AG04450 (cell line): Measurements from ENCODE around the gene RGSL1. TPM values are rescaled to one million over a fixed set of nuclear protein-coding genes. Genes with fewer than 3 reads are reported as not detected.
"Not testable (repeated sequence)": the region's sequence is repeated elsewhere in the genome, so short reads cannot be mapped to it uniquely, and the experiment has no call there.

Source experiments
- CTCF ChIA-PET: fragments of 300-600, 350-600 bp; formaldehyde crosslinking; extraction: SDS; loops from one replicate; lab custom pipeline; 2022; ENCODE audit warnings: antibody characterized with exemption, inconsistent platforms; lab: Charles Lee
- POLR2A ChIA-PET: fragments of 350-600 bp; formaldehyde crosslinking; extraction: SDS; loops from one replicate; lab custom pipeline; 2021; ENCODE audit warnings: antibody characterized with exemption, inconsistent platforms; lab: Yijun Ruan, JAX
- DNase-seq: peaks from one replicate; pipeline ENCODE4 v3.0.0-alpha.2; 2011; ENCODE audit warnings: low read depth, low spot score
- H3K27ac ChIP-seq: one replicate; pipeline ENCODE4 v1.5.1; 2012; ENCODE audit warnings: low read depth, low read length, control low read depth
- H3K27me3 ChIP-seq: one replicate; pipeline ENCODE4 v1.6.0; 2012; ENCODE audit warnings: low read length; ENCODE audit not compliant: control insufficient read depth, insufficient read depth
- H3K4me3 ChIP-seq: 2 replicates; pipeline ENCODE4 v1.5.1; 2011; ENCODE audit warnings: mild to moderate bottlenecking, low read depth, low read length, control low read depth
- H3K9me3 ChIP-seq: 2 replicates; pipeline ENCODE4 v1.5.1; 2012; ENCODE audit warnings: low read length; ENCODE audit not compliant: control insufficient read depth, insufficient read depth
- polyA plus RNA-seq: library from polyadenylated mRNA; depleted of rRNA; stranded (reverse); fragments of >200 nt; gene quantifications from 2 replicates; pipeline ENCODE4 v1.2.3, GENCODE V29; 2011
- TF ChIP-seq, protein P1 (sequence below): IDR thresholded peaks from 2 replicates; pipeline ENCODE4 v1.5.1; 2011; ENCODE audit warnings: low read depth, low read length, control low read depth, inconsistent platforms

RGSL1 gene
- polyA plus RNA-seq, 1 experiment, result not detected

DNA sequence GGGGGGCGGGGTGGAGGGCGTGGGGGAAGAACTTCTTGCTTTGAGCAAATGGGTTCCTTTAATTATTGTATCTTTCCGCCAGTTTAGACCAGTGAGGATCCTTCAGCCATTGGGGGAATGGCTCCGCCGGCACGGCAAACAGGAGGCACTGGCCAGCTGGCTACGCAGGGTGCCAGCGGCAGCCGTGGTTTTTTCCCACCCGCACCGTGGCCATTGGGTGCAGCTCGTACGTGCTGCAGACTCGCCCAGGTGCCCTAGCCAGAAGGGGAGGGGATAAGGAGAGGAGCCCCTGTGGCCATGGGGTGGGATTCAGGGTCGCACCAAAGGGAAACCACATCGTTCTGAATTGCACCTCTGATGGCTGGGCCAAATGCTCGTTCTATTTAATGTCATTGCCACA lies 65.6 kb downstream of the RGSL1 start:
- no peak for DNase-seq
- POLR2A ChIA-PET, result no interaction called here
- CTCF ChIA-PET, result no interaction called here
- no peak overlapping the region for H3K27ac ChIP-seq
- H3K9me3 ChIP-seq, result peaks cover 3% of the 10 kb centered on the region; the same call in 1 of the 2 replicates
- no peaks in the 10 kb centered on the region for H3K27me3 ChIP-seq
- H3K4me3 ChIP-seq, result no peak overlapping the region
- TF ChIP-seq, protein P1, sequence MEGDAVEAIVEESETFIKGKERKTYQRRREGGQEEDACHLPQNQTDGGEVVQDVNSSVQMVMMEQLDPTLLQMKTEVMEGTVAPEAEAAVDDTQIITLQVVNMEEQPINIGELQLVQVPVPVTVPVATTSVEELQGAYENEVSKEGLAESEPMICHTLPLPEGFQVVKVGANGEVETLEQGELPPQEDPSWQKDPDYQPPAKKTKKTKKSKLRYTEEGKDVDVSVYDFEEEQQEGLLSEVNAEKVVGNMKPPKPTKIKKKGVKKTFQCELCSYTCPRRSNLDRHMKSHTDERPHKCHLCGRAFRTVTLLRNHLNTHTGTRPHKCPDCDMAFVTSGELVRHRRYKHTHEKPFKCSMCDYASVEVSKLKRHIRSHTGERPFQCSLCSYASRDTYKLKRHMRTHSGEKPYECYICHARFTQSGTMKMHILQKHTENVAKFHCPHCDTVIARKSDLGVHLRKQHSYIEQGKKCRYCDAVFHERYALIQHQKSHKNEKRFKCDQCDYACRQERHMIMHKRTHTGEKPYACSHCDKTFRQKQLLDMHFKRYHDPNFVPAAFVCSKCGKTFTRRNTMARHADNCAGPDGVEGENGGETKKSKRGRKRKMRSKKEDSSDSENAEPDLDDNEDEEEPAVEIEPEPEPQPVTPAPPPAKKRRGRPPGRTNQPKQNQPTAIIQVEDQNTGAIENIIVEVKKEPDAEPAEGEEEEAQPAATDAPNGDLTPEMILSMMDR, result no peak

DNA sequence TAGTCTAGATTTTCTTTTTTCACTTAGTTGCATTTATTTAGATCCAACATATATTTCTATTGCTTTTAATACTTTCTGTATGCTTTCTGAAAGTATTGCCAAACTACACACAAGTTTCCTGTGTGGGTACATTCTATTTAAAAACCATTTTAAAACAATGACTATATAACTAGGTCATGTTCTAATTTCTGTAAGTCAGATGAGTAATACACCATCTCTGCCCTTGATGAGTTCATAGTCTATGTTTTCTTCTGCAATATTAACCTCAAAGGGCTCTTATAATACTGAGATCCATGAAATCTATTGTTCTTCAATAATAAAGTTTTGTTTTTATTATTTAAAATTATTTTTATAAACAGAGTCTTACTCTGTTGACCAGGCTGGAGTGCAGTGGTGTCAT lies 70.8 kb downstream of the RGSL1 start:
- peaks cover under 1% of the 10 kb centered on the region; the same call in 1 of the 2 replicates for H3K9me3 ChIP-seq
- no peak overlapping the region for H3K27ac ChIP-seq
- no peak for DNase-seq
- TF ChIP-seq, protein P1, result no peak
- CTCF ChIA-PET, result no interaction called here
- POLR2A ChIA-PET, result no interaction called here
- no peak overlapping the region for H3K4me3 ChIP-seq
- no peaks in the 10 kb centered on the region for H3K27me3 ChIP-seq

DNA sequence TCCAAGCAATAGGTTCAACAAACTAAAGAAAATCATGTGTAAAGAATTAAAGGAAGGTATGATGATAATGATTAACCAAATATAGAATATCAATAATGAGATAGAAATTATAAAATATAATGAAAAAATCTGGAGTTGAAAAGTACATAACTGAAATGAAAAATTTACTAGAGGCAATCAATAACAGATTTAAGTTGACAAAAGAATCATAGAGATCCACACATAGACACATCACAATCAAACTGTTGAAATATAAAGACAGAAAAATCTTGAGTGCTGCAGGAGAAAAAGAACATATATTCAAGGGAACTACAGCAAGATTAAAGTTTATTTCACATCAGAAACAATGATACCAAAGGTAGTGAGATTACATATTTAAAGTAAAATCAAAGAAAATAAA lies 75.4 kb downstream of the RGSL1 start:
- Histone ChIP-seq H3K27me3 (no peaks in the 10 kb centered on the region), H3K27ac (no peak overlapping the region), H3K9me3 (no peaks in the 10 kb centered on the region), H3K4me3 (no peak overlapping the region)
- no peak for DNase-seq
- CTCF ChIA-PET, result no interaction called here
- POLR2A ChIA-PET, result no interaction called here
- TF ChIP-seq, protein P1, result no peak

DNA sequence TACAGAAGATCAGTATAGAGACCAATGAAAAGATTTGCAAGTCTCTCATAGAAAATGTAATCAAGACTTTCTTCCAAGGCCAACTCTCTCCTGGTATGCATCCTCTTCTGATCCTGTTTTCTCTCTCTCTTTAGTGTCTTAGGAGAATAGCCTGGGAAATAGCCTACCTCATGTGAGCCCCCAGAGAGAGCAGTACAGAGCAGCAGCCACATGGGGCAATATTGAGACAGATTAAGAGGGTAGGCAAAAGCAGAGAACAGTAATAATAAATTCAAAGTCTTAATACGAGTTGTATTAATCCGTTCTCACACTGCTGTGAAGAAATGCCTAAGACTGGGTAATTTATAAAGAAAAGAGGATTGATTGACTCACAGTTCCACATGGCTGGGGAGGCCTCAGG lies 77.7 kb downstream of the RGSL1 start:
- DNase-seq, result no peak
- no peaks in the 10 kb centered on the region for H3K9me3 ChIP-seq
- H3K27ac ChIP-seq, result no peak overlapping the region
- ChIA-PET CTCF (no interaction called here), POLR2A (no interaction called here)
- H3K27me3 ChIP-seq, result no peaks in the 10 kb centered on the region
- no peak overlapping the region for H3K4me3 ChIP-seq
- TF ChIP-seq, protein P1, result no peak

DNA sequence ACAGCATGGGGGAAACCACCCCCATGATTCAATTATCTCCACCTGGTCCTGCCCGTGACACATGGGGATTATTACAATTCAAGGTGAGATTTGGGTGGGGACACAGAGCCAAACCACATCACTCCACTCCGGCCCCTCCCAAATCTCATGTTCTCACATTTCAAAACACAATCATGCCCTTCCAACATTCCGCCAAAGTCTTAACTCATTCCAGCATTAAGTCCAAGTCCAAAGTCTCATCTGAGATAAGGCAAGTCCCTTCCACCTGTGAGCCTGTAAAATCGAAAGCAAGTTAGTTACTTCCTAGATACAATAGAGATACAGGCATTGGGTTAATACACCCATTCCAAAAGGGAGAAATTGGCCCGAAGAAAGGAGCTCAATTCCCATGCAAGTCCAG lies 78.3 kb downstream of the RGSL1 start:
- H3K4me3 ChIP-seq, POLR2A ChIA-PET, H3K27ac ChIP-seq, CTCF ChIA-PET, DNase-seq, H3K27me3 ChIP-seq, H3K9me3 ChIP-seq: not testable (repeated sequence)

DNA sequence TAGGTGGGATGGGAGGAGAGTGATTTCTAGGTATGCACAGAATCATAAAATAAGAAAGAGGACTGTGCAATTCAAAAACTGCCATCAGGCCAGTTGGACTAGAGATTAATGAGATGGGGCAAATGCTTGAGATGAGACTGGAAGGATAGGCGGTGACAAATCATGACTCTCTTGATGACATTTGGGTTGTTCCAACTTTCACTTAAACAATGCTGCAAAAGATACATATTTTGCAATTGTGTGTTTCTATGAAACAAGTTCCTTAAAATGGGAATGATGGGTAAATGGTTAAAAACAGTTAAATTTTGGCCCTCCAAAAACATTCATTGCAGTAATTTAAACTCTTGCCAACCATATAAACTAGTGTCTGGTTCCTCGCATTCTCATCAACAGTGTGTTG lies 84.0 kb downstream of the RGSL1 start:
- no peak overlapping the region for H3K27ac ChIP-seq
- H3K4me3 ChIP-seq, result no peak overlapping the region
- TF ChIP-seq, protein P1, result no peak
- ChIA-PET POLR2A (no interaction called here), CTCF (no interaction called here)
- H3K9me3 ChIP-seq, result no peaks in the 10 kb centered on the region
- no peaks in the 10 kb centered on the region for H3K27me3 ChIP-seq
- no peak for DNase-seq
